IMR-90 (cell line): ENCODE measurements around the gene SFPQ. TPM values are rescaled to one million over a fixed set of nuclear protein-coding genes. Genes with fewer than 3 reads are reported as not detected.

Experiments used
- ATAC-seq: fragments of 200-7000 bp; cut with Tn5 transposase; 2 replicates; pipeline ENCODE4 v1.9.1; 2020; ENCODE audit warnings: low read depth, mild to moderate bottlenecking, moderate library complexity
- BruUV-seq: library from RNA; stranded (reverse); fragments of 400-500 nt; replicated peaks from 2 replicates; lab custom pipeline; 2021; lab: Mats Ljungman, UMichigan
- CTCF ChIA-PET: fragments of 300-600 bp; formaldehyde crosslinking; extraction: SDS; loops from one replicate; lab custom pipeline; 2021; ENCODE audit warnings: antibody characterized with exemption; lab: Yijun Ruan, JAX
- POLR2A ChIA-PET: fragments of 300-600 bp; sonication (Branson Sonifier 250); formaldehyde crosslinking; loops from one replicate; lab custom pipeline; 2022; ENCODE audit warnings: antibody characterized with exemption; ENCODE audit not compliant: unreplicated experiment; lab: Charles Lee
- DNase-seq: peaks from one replicate; pipeline ENCODE4 v3.0.0; 2013
- H2AFZ ChIP-seq: replicated peaks from 2 replicates; pipeline ENCODE3; 2013; ENCODE audit warnings: low read length, mild to moderate bottlenecking; ENCODE audit not compliant: poor library complexity
- H2AK5ac ChIP-seq: 2 replicates; pipeline ENCODE4 v1.6.1; 2013; ENCODE audit warnings: low read depth, low read length, inconsistent platforms
- H2AK9ac ChIP-seq: replicated peaks from 2 replicates; pipeline ENCODE3; 2013; ENCODE audit warnings: mild to moderate bottlenecking, low read depth, low read length, moderate library complexity; ENCODE audit not compliant: poor library complexity
- H2BK120ac ChIP-seq: 2 replicates; pipeline ENCODE4 v1.6.1; 2013; ENCODE audit warnings: low read depth, low read length, inconsistent platforms
- H2BK15ac ChIP-seq: 3 replicates; pipeline ENCODE4 v1.6.1; 2013; ENCODE audit warnings: low read depth, low read length, inconsistent platforms
- H2BK20ac ChIP-seq: 2 replicates; pipeline ENCODE4 v1.6.1; 2013; ENCODE audit warnings: low read depth, mild to moderate bottlenecking, inconsistent platforms, low read length, moderate library complexity
- H2BK5ac ChIP-seq: 2 replicates; pipeline ENCODE4 v1.6.1; 2013; ENCODE audit warnings: mild to moderate bottlenecking, low read depth, low read length, inconsistent platforms; ENCODE audit not compliant: poor library complexity, severe bottlenecking
- H3K14ac ChIP-seq: replicated peaks from 2 replicates; pipeline ENCODE4 v1.6.1; 2013; ENCODE audit warnings: low read depth, low read length, inconsistent platforms
- H3K18ac ChIP-seq: 2 replicates; pipeline ENCODE4 v1.6.1; 2013; ENCODE audit warnings: low read depth, low read length, control low read depth
- H3K23ac ChIP-seq: 2 replicates; pipeline ENCODE4 v1.6.1; 2013; ENCODE audit warnings: low read depth, low read length, inconsistent platforms
- H3K27ac ChIP-seq: 2 replicates; pipeline ENCODE4 v1.5.1; 2013; ENCODE audit warnings: mild to moderate bottlenecking, control low read depth, low read length; ENCODE audit not compliant: insufficient read depth
- H3K27me3 ChIP-seq: 2 replicates; pipeline ENCODE4 v1.6.1; 2013; ENCODE audit warnings: low read length; ENCODE audit not compliant: control insufficient read depth, insufficient read depth
- H3K36me3 ChIP-seq: 2 replicates; pipeline ENCODE4 v1.6.1; 2013; ENCODE audit warnings: low read length, mixed read lengths; ENCODE audit not compliant: control insufficient read depth, insufficient read depth
- H3K4ac ChIP-seq: 2 replicates; pipeline ENCODE4 v1.6.1; 2013; ENCODE audit warnings: low read depth, low read length, inconsistent platforms
- H3K4me1 ChIP-seq: 2 replicates; pipeline ENCODE4 v1.6.1; 2013; ENCODE audit warnings: low read length, mixed read lengths; ENCODE audit not compliant: control insufficient read depth, insufficient read depth
- H3K4me2 ChIP-seq: 2 replicates; pipeline ENCODE4 v1.6.1; 2013; ENCODE audit warnings: low read depth, mild to moderate bottlenecking, control low read depth, low read length, moderate library complexity
- H3K4me3 ChIP-seq: 2 replicates; pipeline ENCODE4 v1.5.1; 2013; ENCODE audit warnings: low read depth, mild to moderate bottlenecking, control low read depth, low read length, moderate library complexity; ENCODE audit not compliant: insufficient read depth
- H3K56ac ChIP-seq: 2 replicates; pipeline ENCODE4 v1.6.1; 2013; ENCODE audit warnings: low read length, inconsistent platforms; ENCODE audit not compliant: insufficient read depth; ENCODE audit errors: extremely low read depth
- H3K79me1 ChIP-seq, 2 experiments: 2 replicates each; pipeline ENCODE4 v1.6.1; 2013; ENCODE audit warnings: low read length in 2 of 2, inconsistent platforms in 1 of 2, low read depth in 1 of 2
- H3K9ac ChIP-seq: 2 replicates; pipeline ENCODE4 v1.6.1; 2013; ENCODE audit warnings: low read depth, low read length, control low read depth
- H3K9me1 ChIP-seq: 2 replicates; pipeline ENCODE4 v1.6.1; 2013; ENCODE audit warnings: low read length, inconsistent platforms; ENCODE audit not compliant: insufficient read depth
- H3K9me3 ChIP-seq: 2 replicates; pipeline ENCODE4 v1.6.1; 2013; ENCODE audit warnings: low read length; ENCODE audit not compliant: control insufficient read depth, insufficient read depth
- H4K20me1 ChIP-seq: 2 replicates; pipeline ENCODE4 v1.6.1; 2013; ENCODE audit warnings: low read length, inconsistent platforms; ENCODE audit not compliant: insufficient read depth
- H4K5ac ChIP-seq: 2 replicates; pipeline ENCODE4 v1.6.1; 2013; ENCODE audit warnings: mild to moderate bottlenecking, low read depth, low read length, control low read depth
- H4K8ac ChIP-seq, 2 experiments: 2 replicates each; pipeline ENCODE4 v1.6.1; 2013; ENCODE audit warnings: low read depth in 2 of 2, low read length in 2 of 2, control low read depth in 1 of 2, inconsistent platforms in 1 of 2
- H4K91ac ChIP-seq: 2 replicates; pipeline ENCODE4 v1.6.1; 2013; ENCODE audit warnings: low read depth, low read length, inconsistent platforms; ENCODE audit not compliant: insufficient read depth
- BHLHE40 ChIP-seq: fragments of 150-350 bp; IDR thresholded peaks from 2 replicates; pipeline ENCODE4 v1.6.1; 2016; ENCODE audit warnings: mild to moderate bottlenecking, low read depth, low read length
- CHD1 ChIP-seq: IDR thresholded peaks from 2 replicates; pipeline ENCODE4 v1.6.1; 2012; ENCODE audit warnings: low read depth, low read length, improper control_type of control experiment
- FOS ChIP-seq: fragments of 150-350 bp; IDR thresholded peaks from 2 replicates; pipeline ENCODE4 v1.6.1; 2016; ENCODE audit warnings: low read depth, low read length
- MAFK ChIP-seq: IDR thresholded peaks from 2 replicates; pipeline ENCODE4 v1.6.1; 2012; ENCODE audit warnings: low read depth, low read length, improper control_type of control experiment
- MAZ ChIP-seq: IDR thresholded peaks from 2 replicates; pipeline ENCODE4 v1.6.1; 2012; ENCODE audit warnings: low read depth, mild to moderate bottlenecking, low read length, improper control_type of control experiment, moderate library complexity, borderline replicate concordance
- POLR2A ChIP-seq: IDR thresholded peaks from 2 replicates; pipeline ENCODE4 v1.6.1; 2012; ENCODE audit warnings: mild to moderate bottlenecking, low read depth, low read length
- RAD21 ChIP-seq: IDR thresholded peaks from 2 replicates; pipeline ENCODE4 v1.6.1; 2012; ENCODE audit warnings: low read length, improper control_type of control experiment
- RFX5 ChIP-seq: IDR thresholded peaks from 2 replicates; pipeline ENCODE4 v1.8.0; 2012; ENCODE audit warnings: low read depth, mild to moderate bottlenecking, low read length, moderate library complexity
- SMC3 ChIP-seq: fragments of 150-350 bp; IDR thresholded peaks from 2 replicates; pipeline ENCODE4 v1.6.1; 2016; ENCODE audit warnings: low read depth, mild to moderate bottlenecking, antibody characterized with exemption, low read length, moderate library complexity
- WGBS, 2 experiments: methylation state at CpG; one replicate each; pipeline versions ENCODE4 v1.1.5 to v1.1.7; 2013; ENCODE audit warnings: missing lambda C conversion rate in 2 of 2; ENCODE audit not compliant: insufficient read length in 1 of 2; ENCODE audit errors: extremely low coverage in 2 of 2; 5-methylcytosine and 5-hydroxymethylcytosine counted together
- dilution Hi-C: fragments of 300-500 bp; cut with HindIII; formaldehyde crosslinking; loops from one replicate; pipeline ENCODE4 v1.14.3; 2018; ENCODE audit warnings: low sequenced_read_pairs; ENCODE audit not compliant: unreplicated experiment
- in situ Hi-C: fragments of 300-500 bp; cut with MboI; formaldehyde crosslinking; loops from 3 replicates; pipeline ENCODE4 v1.14.3; 2019; ENCODE audit warnings: low sequenced_read_pairs, inconsistent platforms, mixed read lengths
- intact Hi-C: fragments of 100-400 bp; cut with micrococcal nuclease; formaldehyde crosslinking; loops from 2 replicates; pipeline ENCODE4 v1.10.0; 2022
- polyA plus RNA-seq, 3 experiments: library from polyadenylated mRNA; depleted of rRNA; stranded (reverse); fragments of >200 nt; gene quantifications; 2 replicates each; pipeline ENCODE4 v1.2.3, GENCODE V29; 2012; ENCODE audit warnings: low replicate concordance in 1 of 3
- total RNA-seq: library from RNA; depleted of rRNA; stranded (reverse); fragments of >200 nt; gene quantifications from 2 replicates; pipeline ENCODE4 v1.2.3, GENCODE V29; 2012
- TF ChIP-seq, protein P1 (sequence below): conservative IDR thresholded peaks from 2 replicates; pipeline ENCODE4 v1.5.1; 2012; ENCODE audit warnings: mild to moderate bottlenecking, low read depth, low read length, improper control_type of control experiment
- TF ChIP-seq, protein P2 (sequence below): fragments of 150-350 bp; IDR thresholded peaks from 2 replicates; pipeline ENCODE4 v1.6.1; 2017; ENCODE audit warnings: mild to moderate bottlenecking, antibody characterized with exemption, low read length, low read depth
- TF ChIP-seq, protein P3 (sequence below): fragments of 150-350 bp; IDR thresholded peaks from 2 replicates; pipeline ENCODE4 v1.6.1; 2016; ENCODE audit warnings: low read depth, mild to moderate bottlenecking, low read length, moderate library complexity, borderline replicate concordance

Gene SFPQ
- total and polyA plus RNA-seq, 2 of the 4 experiments (the other 2 are of a cell fraction) = 53.9 to 121 TPM

DNA sequence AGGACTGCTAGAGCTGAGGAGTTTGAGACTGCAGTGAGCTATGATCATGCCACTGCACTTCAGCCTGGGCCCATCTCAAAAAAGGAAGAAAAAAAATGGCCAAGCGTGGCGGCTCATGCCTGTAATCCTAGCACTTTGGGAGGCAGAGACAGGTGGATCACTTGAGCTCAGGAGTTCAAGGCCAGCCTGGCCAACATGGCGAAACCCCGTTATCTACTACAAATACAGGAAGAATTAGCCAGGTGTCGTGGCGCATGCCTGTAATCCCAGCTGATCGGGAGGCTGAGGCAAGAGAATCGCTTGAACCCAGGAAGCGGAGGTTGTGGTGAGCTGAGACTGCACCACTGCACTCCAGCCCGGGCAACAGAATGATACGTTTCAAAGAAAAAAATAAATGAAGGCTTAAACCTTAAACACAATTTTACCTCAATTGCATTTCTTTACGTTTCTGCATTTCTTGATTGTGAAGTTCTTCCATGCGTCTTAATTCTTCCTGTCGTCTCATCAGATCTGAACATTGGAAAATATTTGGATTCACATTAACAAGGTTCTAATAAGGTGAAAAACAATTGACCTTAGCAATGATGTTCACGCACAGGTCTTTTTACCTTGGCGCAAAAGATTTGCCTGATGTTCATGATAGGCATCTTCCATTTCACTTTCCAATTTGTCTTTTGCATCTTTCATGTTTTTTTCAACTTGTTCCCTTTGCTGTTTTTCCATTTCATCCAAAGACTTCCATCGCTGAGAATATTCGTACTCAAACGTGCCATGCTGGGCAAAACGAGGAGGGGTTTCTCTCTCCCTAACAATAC is 4.2 kb downstream of the SFPQ start:
- in situ Hi-C loops = no loop called here
- ATAC-seq = no peak
- intact Hi-C loops = loop anchor here (10.0 kb wide), 2 partner anchors 184 to 334 kb away; partner anchors contain the start of gene SMIM12

More for the DNA sequence above, 4.2 kb downstream of the SFPQ start:
- Histone ChIP-seq H3K9me3 (no peaks in the 10 kb centered on the region), H3K27ac (no peak overlapping the region), H3K4me3 (no peak overlapping the region), H3K4me1 (peaks cover 5% of the 10 kb centered on the region), H2AFZ (no peak overlapping the region), H4K8ac (no peak overlapping the region), H4K20me1 (peaks cover 79% of the 10 kb centered on the region), H2BK120ac (no peak overlapping the region), H3K14ac (no peak overlapping the region), H3K36me3 (peaks cover 63% of the 10 kb centered on the region), H3K27me3 (no peaks in the 10 kb centered on the region), H3K9ac (no peak overlapping the region), H2BK5ac (no peak overlapping the region), H3K9me1 (peaks cover 2% of the 10 kb centered on the region; the same call in 1 of the 2 replicates), H4K91ac (no peak overlapping the region), H3K18ac (no peak overlapping the region), H3K4ac (no peak overlapping the region), H3K23ac (no peak overlapping the region), H3K56ac (no peak overlapping the region), H4K5ac (no peak overlapping the region), H3K4me2 (0 out of 2 replicates have a peak overlapping the region, but pooled peaks have one; percentile 6), H3K79me1 (peaks cover 18 to 44% of the 10 kb centered on the region in 2 experiments), H2BK20ac (no peak overlapping the region), H2AK5ac (no peak overlapping the region), H2BK15ac (no peak overlapping the region), H2AK9ac (no peak overlapping the region)
- TF ChIP-seq MAFK (no peak), POLR2A (no peak), RFX5 (no peak), SMC3 (no peak), CHD1 (no peak), MAZ (no peak), BHLHE40 (no peak), RAD21 (no peak), FOS (no peak)
- TF ChIP-seq, protein P1, sequence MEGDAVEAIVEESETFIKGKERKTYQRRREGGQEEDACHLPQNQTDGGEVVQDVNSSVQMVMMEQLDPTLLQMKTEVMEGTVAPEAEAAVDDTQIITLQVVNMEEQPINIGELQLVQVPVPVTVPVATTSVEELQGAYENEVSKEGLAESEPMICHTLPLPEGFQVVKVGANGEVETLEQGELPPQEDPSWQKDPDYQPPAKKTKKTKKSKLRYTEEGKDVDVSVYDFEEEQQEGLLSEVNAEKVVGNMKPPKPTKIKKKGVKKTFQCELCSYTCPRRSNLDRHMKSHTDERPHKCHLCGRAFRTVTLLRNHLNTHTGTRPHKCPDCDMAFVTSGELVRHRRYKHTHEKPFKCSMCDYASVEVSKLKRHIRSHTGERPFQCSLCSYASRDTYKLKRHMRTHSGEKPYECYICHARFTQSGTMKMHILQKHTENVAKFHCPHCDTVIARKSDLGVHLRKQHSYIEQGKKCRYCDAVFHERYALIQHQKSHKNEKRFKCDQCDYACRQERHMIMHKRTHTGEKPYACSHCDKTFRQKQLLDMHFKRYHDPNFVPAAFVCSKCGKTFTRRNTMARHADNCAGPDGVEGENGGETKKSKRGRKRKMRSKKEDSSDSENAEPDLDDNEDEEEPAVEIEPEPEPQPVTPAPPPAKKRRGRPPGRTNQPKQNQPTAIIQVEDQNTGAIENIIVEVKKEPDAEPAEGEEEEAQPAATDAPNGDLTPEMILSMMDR = no peak
- TF ChIP-seq, protein P2, sequence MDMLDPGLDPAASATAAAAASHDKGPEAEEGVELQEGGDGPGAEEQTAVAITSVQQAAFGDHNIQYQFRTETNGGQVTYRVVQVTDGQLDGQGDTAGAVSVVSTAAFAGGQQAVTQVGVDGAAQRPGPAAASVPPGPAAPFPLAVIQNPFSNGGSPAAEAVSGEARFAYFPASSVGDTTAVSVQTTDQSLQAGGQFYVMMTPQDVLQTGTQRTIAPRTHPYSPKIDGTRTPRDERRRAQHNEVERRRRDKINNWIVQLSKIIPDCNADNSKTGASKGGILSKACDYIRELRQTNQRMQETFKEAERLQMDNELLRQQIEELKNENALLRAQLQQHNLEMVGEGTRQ = no peak
- TF ChIP-seq, protein P3, sequence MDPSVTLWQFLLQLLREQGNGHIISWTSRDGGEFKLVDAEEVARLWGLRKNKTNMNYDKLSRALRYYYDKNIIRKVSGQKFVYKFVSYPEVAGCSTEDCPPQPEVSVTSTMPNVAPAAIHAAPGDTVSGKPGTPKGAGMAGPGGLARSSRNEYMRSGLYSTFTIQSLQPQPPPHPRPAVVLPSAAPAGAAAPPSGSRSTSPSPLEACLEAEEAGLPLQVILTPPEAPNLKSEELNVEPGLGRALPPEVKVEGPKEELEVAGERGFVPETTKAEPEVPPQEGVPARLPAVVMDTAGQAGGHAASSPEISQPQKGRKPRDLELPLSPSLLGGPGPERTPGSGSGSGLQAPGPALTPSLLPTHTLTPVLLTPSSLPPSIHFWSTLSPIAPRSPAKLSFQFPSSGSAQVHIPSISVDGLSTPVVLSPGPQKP = no peak
- CTCF ChIA-PET = no interaction called here
- DNase-seq = no peak
- POLR2A ChIA-PET = interaction anchor here (0.6 kb wide), 2 partner anchors 69 to 205 kb away, joined by 3 to 7 read pairs; no protein-coding TSS in a partner anchor
- no TSS peak for BruUV-seq
- WGBS, 2 experiments = 85% methylated on average over 3 of the region's 20 CpGs; no CpG with 5 or more reads in 1 of the 2 experiments
- dilution Hi-C loops = no loop called here
